H1 (cell line): ENCODE measurements around the gene ZBTB40. TPM values are rescaled to one million over a fixed set of nuclear protein-coding genes. Genes with fewer than 3 reads are reported as not detected.

Source experiments
- GTF2F1 ChIP-seq: IDR thresholded peaks from 2 replicates; pipeline ENCODE4 v1.6.1; 2012; ENCODE audit warnings: low read depth, low read length, improper control_type of control experiment, borderline replicate concordance
- RBBP5 ChIP-seq: IDR thresholded peaks from 2 replicates; pipeline ENCODE4 v1.7.1; 2012; ENCODE audit warnings: low read depth, mild to moderate bottlenecking, inconsistent platforms, low read length, moderate library complexity, borderline replicate concordance
- SP4 ChIP-seq: IDR thresholded peaks from 2 replicates; pipeline ENCODE4 v1.6.1; 2012; ENCODE audit warnings: low read length, inconsistent platforms
- USF2 ChIP-seq: IDR thresholded peaks from 2 replicates; pipeline ENCODE4 v1.6.1; 2011; ENCODE audit warnings: low read length, improper control_type of control experiment
- polyA plus RNA-seq, 7 experiments: library from polyadenylated mRNA; depleted of rRNA in 3 of 7; stranded (reverse) in 5 of 7; unstranded in 2 of 7; fragments of >200 nt in 5 of 7; fragments of 200-250 nt in 2 of 7; gene quantifications; 1 replicate in 5 of 7; 2 replicates in 1 of 7; 4 replicates in 1 of 7; pipeline versions ENCODE4 v1.2.1 to v1.2.3, GENCODE V29; 2011 to 2013; ENCODE audit warnings: missing spikeins in 2 of 7, mixed read lengths in 2 of 7
- total RNA-seq: library from RNA; stranded (reverse); fragmentation: NEBNext Ultra II Directional; extraction: Animal tissue kit (Norgen Biotek cat#: 25700); gene quantifications from 2 replicates; pipeline ENCODE4 v1.2.1, GENCODE V29; 2021

Gene ZBTB40
- total and polyA plus RNA-seq, 2 of the 8 experiments (the other 6 are each of a cell fraction or from before 2014, with no cell fraction given): 3.1 to 19.3 TPM

DNA sequence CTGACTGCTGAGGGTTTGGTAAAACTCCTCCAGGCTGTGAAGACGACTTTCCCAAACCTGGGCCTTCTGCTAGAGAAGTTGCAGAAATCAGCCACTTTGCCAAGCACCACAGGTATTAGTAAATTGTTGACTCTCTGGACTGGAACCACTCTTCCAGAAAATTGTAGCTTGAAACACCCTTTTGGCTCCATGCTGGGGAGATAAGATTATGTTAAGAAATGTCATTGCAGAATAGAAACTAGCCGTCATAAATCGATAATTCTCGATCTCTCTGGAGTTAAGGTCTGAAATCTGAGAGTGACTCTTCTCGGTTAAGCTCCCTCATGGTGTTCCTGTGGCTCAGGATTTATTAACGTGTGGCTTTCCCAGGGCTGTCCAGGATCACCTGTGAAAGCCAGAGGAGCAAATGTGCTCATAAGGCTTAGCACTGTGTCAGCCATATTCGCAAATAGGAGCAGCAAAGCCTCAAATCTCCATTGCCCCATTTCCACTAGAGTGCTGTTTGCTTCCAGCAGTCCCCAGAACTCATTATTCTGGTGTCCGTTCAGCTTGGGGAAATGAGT lies 54.6 kb downstream of the ZBTB40 start (continued):
- TF ChIP-seq GTF2F1 (no peak), SP4 (no peak), RBBP5 (no peak), USF2 (no peak)
